ENCODE results near the gene PDCD2L.

Gene PDCD2L, protein sequence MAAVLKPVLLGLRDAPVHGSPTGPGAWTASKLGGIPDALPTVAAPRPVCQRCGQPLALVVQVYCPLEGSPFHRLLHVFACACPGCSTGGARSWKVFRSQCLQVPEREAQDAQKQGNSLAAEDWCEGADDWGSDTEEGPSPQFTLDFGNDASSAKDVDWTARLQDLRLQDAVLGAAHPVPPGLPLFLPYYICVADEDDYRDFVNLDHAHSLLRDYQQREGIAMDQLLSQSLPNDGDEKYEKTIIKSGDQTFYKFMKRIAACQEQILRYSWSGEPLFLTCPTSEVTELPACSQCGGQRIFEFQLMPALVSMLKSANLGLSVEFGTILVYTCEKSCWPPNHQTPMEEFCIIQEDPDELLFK

DNA sequence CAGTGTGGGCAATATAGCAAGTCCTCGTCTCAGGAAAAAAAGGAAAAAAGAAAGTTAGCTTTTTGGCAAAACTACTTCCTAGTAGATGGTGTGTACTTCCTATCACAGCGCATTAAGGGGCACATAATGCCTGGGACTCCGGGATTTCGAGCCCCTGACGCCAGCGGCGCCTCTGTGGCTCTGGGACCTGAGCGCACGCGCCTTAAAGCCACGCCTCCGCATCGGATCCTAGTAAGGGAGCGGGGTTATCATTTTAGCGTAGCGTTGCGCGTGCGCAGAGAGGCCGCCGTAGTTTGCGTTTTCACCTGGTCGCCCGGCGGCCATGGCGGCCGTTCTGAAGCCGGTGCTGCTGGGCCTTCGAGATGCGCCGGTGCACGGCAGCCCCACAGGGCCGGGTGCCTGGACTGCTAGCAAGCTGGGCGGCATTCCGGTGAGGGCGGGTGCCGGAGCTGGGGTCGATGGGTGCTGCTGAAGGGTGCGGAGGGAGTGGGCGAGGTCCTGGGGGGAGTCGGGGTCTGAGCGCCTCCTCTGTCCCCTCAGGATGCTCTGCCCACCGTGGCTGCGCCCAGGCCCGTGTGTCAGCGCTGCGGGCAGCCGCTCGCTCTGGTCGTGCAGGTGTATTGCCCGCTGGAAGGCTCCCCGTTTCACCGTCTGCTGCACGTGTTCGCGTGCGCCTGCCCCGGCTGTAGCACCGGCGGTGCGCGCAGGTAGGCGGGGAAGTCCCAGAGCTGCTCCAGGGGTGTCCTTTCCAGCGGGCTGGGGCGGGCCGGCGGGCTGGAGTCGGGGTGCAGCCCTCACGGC is at the start of gene PDCD2L:
Gene PDCD2L, plus strand, starts transcription at position 291 of the 801 bp plus-strand sequence. Its CDS starts 32 bp downstream, at position 323.
- Histone ChIP-seq H3K4me2 (ENCODE audit: low read length) (peak within 1 kb of the TSS; percentile 84), H3K27me3 (ENCODE audit: control insufficient read depth, insufficient read depth, low read length) (no peaks in the 10 kb centered on the region), H2AFZ (peak within 1 kb of the TSS; percentile 93), H3K4me3 (ENCODE audit: low read depth, low read length) (peak within 1 kb of the TSS; percentile 70), H3K9ac (peak within 1 kb of the TSS; percentile 22), H3K79me2 (no peaks in the 10 kb centered on the region), H3K36me3 (ENCODE audit: control insufficient read depth, insufficient read depth, low read length) (no peaks in the 10 kb centered on the region), H3K27ac (peak within 1 kb of the TSS; percentile 48), H3K9me3 (ENCODE audit: control insufficient read depth, low read length) (no peaks in the 10 kb centered on the region), H3K4me1 (peaks cover 4% of the 10 kb centered on the region)
- TF ChIP-seq, protein P1, sequence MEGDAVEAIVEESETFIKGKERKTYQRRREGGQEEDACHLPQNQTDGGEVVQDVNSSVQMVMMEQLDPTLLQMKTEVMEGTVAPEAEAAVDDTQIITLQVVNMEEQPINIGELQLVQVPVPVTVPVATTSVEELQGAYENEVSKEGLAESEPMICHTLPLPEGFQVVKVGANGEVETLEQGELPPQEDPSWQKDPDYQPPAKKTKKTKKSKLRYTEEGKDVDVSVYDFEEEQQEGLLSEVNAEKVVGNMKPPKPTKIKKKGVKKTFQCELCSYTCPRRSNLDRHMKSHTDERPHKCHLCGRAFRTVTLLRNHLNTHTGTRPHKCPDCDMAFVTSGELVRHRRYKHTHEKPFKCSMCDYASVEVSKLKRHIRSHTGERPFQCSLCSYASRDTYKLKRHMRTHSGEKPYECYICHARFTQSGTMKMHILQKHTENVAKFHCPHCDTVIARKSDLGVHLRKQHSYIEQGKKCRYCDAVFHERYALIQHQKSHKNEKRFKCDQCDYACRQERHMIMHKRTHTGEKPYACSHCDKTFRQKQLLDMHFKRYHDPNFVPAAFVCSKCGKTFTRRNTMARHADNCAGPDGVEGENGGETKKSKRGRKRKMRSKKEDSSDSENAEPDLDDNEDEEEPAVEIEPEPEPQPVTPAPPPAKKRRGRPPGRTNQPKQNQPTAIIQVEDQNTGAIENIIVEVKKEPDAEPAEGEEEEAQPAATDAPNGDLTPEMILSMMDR (IDR thresholded peaks at IDR 0.05), result no peak

DNA sequence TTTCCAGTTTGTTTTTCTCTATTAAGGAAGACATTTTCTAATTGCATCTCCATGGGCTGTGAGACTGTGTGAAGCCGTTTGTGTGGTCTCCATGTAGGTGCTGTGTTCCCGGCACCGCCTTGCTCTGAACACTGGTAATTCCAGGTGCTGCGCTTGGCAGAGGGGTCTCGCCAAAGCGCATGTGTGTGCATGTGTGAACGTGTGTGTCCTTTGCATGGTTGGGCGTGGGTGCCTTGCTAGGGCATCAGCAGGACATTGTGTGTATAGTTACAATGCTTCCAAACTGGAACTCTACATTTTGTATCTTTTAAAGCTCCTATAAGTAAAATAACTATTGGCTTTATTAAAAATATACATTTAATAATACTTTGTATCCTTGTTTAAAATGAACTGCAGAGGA is 49.0 kb upstream of the PDCD2L start:
- Histone ChIP-seq H3K27me3 (ENCODE audit: control insufficient read depth, insufficient read depth, low read length) (no peaks in the 10 kb centered on the region), H3K27ac (no peak overlapping the region), H3K79me2 (no peaks in the 10 kb centered on the region), H2AFZ (no peak overlapping the region), H3K9me3 (ENCODE audit: control insufficient read depth, low read length) (no peaks in the 10 kb centered on the region), H3K4me1 (peaks cover 12% of the 10 kb centered on the region), H3K4me3 (ENCODE audit: low read depth, low read length) (no peak overlapping the region), H3K4me2 (ENCODE audit: low read length) (no peak overlapping the region), H3K9ac (no peak overlapping the region), H3K36me3 (ENCODE audit: control insufficient read depth, insufficient read depth, low read length) (no peaks in the 10 kb centered on the region)
- TF ChIP-seq, protein P1 (IDR thresholded peaks at IDR 0.05), result no peak

DNA sequence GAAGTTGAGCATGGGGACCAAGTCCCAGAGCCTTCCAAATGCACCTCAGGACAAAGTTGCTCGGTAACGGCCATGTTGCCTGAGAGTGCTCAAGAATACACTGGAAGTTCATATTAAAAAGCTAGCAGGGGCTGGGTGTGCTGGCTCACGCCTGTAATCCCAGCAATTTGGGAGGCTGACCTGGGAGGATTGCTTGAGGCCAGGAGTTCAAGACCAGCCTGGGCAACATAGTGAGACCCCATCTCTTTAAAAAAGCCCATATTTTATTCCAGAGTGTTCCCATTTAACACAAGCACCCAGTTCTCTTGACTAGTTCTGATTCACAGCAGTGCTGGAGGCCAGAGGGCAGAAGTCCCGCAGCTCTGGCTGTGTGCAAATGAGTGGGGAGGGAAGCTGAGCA is 47.3 kb upstream of the PDCD2L start:
- no peak overlapping the region for H3K4me2 ChIP-seq (ENCODE audit: low read length)
- H3K27ac ChIP-seq, result no peak overlapping the region

DNA sequence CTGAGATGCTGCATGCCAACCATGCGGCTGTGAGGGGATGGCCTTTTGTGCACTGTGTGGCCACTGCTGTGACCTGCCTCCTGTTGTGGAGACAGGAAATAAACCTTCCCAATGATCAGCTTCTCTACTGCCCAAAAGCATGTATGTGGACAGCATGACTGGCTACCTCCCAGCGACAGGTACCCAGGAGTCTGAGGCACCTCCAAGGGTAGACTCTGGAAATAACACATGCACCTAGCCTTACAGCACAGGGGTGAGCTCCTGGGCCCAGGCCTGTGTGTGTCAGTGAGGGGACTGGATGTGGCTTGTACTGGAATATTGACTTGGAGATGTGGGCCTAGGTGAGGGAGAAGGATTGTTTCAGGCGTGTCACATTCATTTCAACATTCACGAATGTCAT is 46.8 kb upstream of the PDCD2L start:
- H3K4me3 ChIP-seq (ENCODE audit: low read depth, low read length), result no peak overlapping the region
- H3K9ac ChIP-seq, result no peak overlapping the region
- H3K27me3 ChIP-seq (ENCODE audit: control insufficient read depth, insufficient read depth, low read length), result no peaks in the 10 kb centered on the region
- H2AFZ ChIP-seq, result no peak overlapping the region
- H3K27ac ChIP-seq, result no peak overlapping the region
- no peaks in the 10 kb centered on the region for H3K36me3 ChIP-seq (ENCODE audit: control insufficient read depth, insufficient read depth, low read length)
- no peaks in the 10 kb centered on the region for H3K79me2 ChIP-seq
- no peak overlapping the region for H3K4me2 ChIP-seq (ENCODE audit: low read length)
- TF ChIP-seq, protein P1 (IDR thresholded peaks at IDR 0.05), result no peak
- H3K4me1 ChIP-seq, result peaks cover 12% of the 10 kb centered on the region
- no peaks in the 10 kb centered on the region for H3K9me3 ChIP-seq (ENCODE audit: control insufficient read depth, low read length)

More for the DNA sequence above, 47.3 kb upstream of the PDCD2L start:
- no peaks in the 10 kb centered on the region for H3K79me2 ChIP-seq
- H3K36me3 ChIP-seq (ENCODE audit: control insufficient read depth, insufficient read depth, low read length), result no peaks in the 10 kb centered on the region
- no peak overlapping the region for H2AFZ ChIP-seq
- TF ChIP-seq, protein P1 (IDR thresholded peaks at IDR 0.05), result no peak
- H3K4me3 ChIP-seq (ENCODE audit: low read depth, low read length), result no peak overlapping the region
- no peaks in the 10 kb centered on the region for H3K27me3 ChIP-seq (ENCODE audit: control insufficient read depth, insufficient read depth, low read length)
- H3K4me1 ChIP-seq, result peaks cover 12% of the 10 kb centered on the region
- H3K9me3 ChIP-seq (ENCODE audit: control insufficient read depth, low read length), result no peaks in the 10 kb centered on the region
- H3K9ac ChIP-seq, result no peak overlapping the region

Measured in parathyroid adenoma (tissue), 2 donors.